ENCODE results near the gene PRPF40A. TPM values are rescaled to one million over a fixed set of nuclear protein-coding genes. Genes with fewer than 3 reads are reported as not detected.

Gene PRPF40A
- polyA plus RNA-seq, 1 donor (not counting 4 experiments of a cell fraction or from before 2014, with no cell fraction given) = 104 TPM

- H2AFZ ChIP-seq (ENCODE audit: control insufficient read depth, low read length) = no peak overlapping the region
- H3K36me3 ChIP-seq (ENCODE audit: control insufficient read depth in 2 of 2, extremely low read depth in 1 of 2, insufficient read depth in 2 of 2, low read length in 2 of 2) = peaks cover 9 to 17% of the 10 kb centered on the region in 2 experiments
- H3K4me1 ChIP-seq (ENCODE audit: control insufficient read depth, extremely low read depth, insufficient read depth, low read length) = peaks cover 17% of the 10 kb centered on the region
- H3K4me3 ChIP-seq (ENCODE audit: control insufficient read depth in 2 of 3, extremely low read depth in 1 of 3, insufficient read depth in 2 of 3, low read depth in 1 of 3, low read length in 3 of 3) = peak overlapping the region in 1 of 3 experiments; percentile 99
- peaks cover 3% of the 10 kb centered on the region for H4K20me1 ChIP-seq (ENCODE audit: control insufficient read depth, extremely low read depth, insufficient read depth, low read length)
- H3K27me3 ChIP-seq (ENCODE audit: control insufficient read depth, extremely low read depth, insufficient read depth, low read length) = no peaks in the 10 kb centered on the region
- FAIRE-seq (no peak), DNase-seq (ENCODE audit: low read depth, low spot score) (no peak)
- no peaks in the 10 kb centered on the region for H3K9me1 ChIP-seq (ENCODE audit: control insufficient read depth, extremely low read depth, insufficient read depth, low read length)
- TF ChIP-seq CTCF (optimal IDR thresholded peaks at IDR 0.05 in 1 of 3, IDR thresholded peaks at IDR 0.05 in 1 of 3, conservative IDR thresholded peaks at IDR 0.05 in 1 of 3; ENCODE audit: extremely low read depth in 1 of 3, insufficient read depth in 2 of 3, low read length in 3 of 3) (no peak), EZH2 (IDR thresholded peaks at IDR 0.05; ENCODE audit: low read length) (no peak)
- dilution Hi-C loops (cut with MboI; ENCODE audit: extremely low pct_ligation_motif_present, low sequenced_read_pairs) = no loop called here
- H3K79me2 ChIP-seq (ENCODE audit: control insufficient read depth, insufficient read depth, low read length) = peaks cover 79% of the 10 kb centered on the region
- H3K9ac ChIP-seq (ENCODE audit: control insufficient read depth, extremely low read depth, insufficient read depth, low read length) = no peak overlapping the region
- peak overlapping the region; percentile 13 for H3K4me2 ChIP-seq (ENCODE audit: control insufficient read depth, extremely low read depth, insufficient read depth, low read depth, low read length)
- H3K27ac ChIP-seq (ENCODE audit: control insufficient read depth, insufficient read depth, low read length) = no peak overlapping the region
- no peaks in the 10 kb centered on the region for H3K9me3 ChIP-seq (ENCODE audit: control insufficient read depth, low read depth, low read length)
These were observed 2.1 kb downstream of the PRPF40A start for GRCh38 chr2:152715112-152715511.

GRCh38 chr2:152710713-152711112, 6.5 kb downstream of the PRPF40A start:
- Histone ChIP-seq H3K36me3 (ENCODE audit: control insufficient read depth in 2 of 2, extremely low read depth in 1 of 2, insufficient read depth in 2 of 2, low read length in 2 of 2) (peaks cover 19 to 24% of the 10 kb centered on the region in 2 experiments), H3K79me2 (ENCODE audit: control insufficient read depth, insufficient read depth, low read length) (peaks cover 100% of the 10 kb centered on the region), H3K4me1 (ENCODE audit: control insufficient read depth, extremely low read depth, insufficient read depth, low read length) (peaks cover 7% of the 10 kb centered on the region), H3K27ac (ENCODE audit: control insufficient read depth, insufficient read depth, low read length) (no peak overlapping the region), H3K27me3 (ENCODE audit: control insufficient read depth, extremely low read depth, insufficient read depth, low read length) (no peaks in the 10 kb centered on the region), H3K9me1 (ENCODE audit: control insufficient read depth, extremely low read depth, insufficient read depth, low read length) (no peaks in the 10 kb centered on the region), H2AFZ (ENCODE audit: control insufficient read depth, low read length) (no peak overlapping the region), H3K9ac (ENCODE audit: control insufficient read depth, extremely low read depth, insufficient read depth, low read length) (no peak overlapping the region), H3K4me3 (ENCODE audit: control insufficient read depth in 2 of 3, extremely low read depth in 1 of 3, insufficient read depth in 2 of 3, low read depth in 1 of 3, low read length in 3 of 3) (no peak overlapping the region), H4K20me1 (ENCODE audit: control insufficient read depth, extremely low read depth, insufficient read depth, low read length) (peaks cover 6% of the 10 kb centered on the region), H3K9me3 (ENCODE audit: control insufficient read depth, low read depth, low read length) (no peaks in the 10 kb centered on the region), H3K4me2 (ENCODE audit: control insufficient read depth, extremely low read depth, insufficient read depth, low read depth, low read length) (no peak overlapping the region)
- TF ChIP-seq CTCF (optimal IDR thresholded peaks at IDR 0.05 in 1 of 3, IDR thresholded peaks at IDR 0.05 in 1 of 3, conservative IDR thresholded peaks at IDR 0.05 in 1 of 3; ENCODE audit: extremely low read depth in 1 of 3, insufficient read depth in 2 of 3, low read length in 3 of 3) = no peak
- no peak for TF ChIP-seq EZH2 (IDR thresholded peaks at IDR 0.05; ENCODE audit: low read length)
- dilution Hi-C loops (cut with MboI; ENCODE audit: extremely low pct_ligation_motif_present, low sequenced_read_pairs) = no loop called here
- FAIRE-seq (no peak), DNase-seq (ENCODE audit: low read depth, low spot score) (no peak)

Data from keratinocyte (primary cell).